ENCODE results near the gene CCDC73. TPM values are rescaled to one million over a fixed set of nuclear protein-coding genes. Genes with fewer than 3 reads are reported as not detected.

Gene CCDC73
- total and polyA plus RNA-seq, 2 donors, result 0.05 TPM; not detected in 1

DNA sequence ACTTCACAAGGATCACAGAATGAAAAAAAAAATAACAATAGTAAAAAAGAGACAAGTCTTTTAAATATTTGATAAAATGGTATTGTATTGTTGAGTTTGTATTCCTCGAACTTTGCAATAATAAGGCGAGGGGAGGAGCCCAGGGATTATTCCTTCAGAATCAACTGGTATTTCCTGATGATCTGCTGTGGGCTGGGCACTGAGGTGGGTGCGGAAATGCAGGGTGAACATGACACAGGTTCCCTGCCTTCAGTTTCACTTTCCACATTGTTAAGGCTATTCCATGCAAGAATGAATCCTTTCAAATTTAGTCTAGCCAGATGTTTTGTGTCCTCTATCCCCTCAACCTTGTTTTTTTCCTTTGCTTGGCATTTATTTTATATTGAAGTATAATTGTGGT, 212.9 kb downstream of the CCDC73 start:
- Histone ChIP-seq H3K4me3 (ENCODE audit: low read depth, low read length) (no peak overlapping the region), H3K36me3 (ENCODE audit: insufficient read depth) (no peaks in the 10 kb centered on the region), H3K4me1 (ENCODE audit: insufficient read depth) (no peaks in the 10 kb centered on the region), H3K27ac (ENCODE audit: low read depth) (no peak overlapping the region)
- 82% methylated on average over 3 of the region's 3 CpGs for WGBS
- no peak for DNase-seq (ENCODE audit: extremely low spot score)

DNA sequence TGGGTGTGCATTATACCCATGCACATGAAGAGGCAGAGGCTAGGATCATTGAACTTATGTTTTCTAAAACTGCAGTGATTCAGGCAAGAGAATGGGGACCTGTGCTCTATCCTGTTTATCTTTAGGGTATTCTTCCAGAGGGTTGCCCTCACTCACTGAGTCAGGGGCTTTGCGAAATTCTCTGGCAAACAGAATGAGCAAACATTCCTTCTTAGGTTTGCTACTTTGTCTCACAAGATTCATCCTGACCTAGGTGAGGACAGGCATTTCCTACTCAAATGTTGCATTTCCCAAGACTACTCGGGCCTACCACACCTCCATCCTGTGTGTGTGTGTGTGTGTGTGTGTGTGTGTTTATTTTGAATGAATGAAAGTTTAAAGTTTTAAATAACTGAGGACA, 213.5 kb downstream of the CCDC73 start:
- H3K27ac ChIP-seq (ENCODE audit: low read depth), result no peak overlapping the region
- H3K36me3 ChIP-seq (ENCODE audit: insufficient read depth), result no peaks in the 10 kb centered on the region
- WGBS, result 60% methylated on average over 2 of the region's 2 CpGs
- H3K4me1 ChIP-seq (ENCODE audit: insufficient read depth), result no peaks in the 10 kb centered on the region
- DNase-seq (ENCODE audit: extremely low spot score), result no peak
- no peak overlapping the region for H3K4me3 ChIP-seq (ENCODE audit: low read depth, low read length)

DNA sequence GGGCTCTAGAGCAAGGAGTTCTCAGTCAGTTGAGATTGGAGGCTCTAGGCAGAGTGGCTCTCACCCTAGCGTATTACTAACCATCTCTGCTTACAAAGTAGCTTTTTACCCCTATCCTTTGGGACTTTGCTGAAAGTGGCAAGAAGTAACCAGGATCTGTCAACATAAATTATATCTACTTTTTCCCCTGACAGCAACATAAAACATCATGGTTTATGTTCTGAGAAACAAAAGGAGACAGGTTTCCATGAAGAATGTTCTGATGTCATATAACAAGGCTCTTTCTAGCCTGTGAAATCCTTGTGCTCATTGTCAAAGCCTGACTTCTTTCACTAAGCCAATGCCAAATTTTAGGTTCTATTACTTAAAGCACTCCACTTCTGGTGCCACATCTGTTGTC, 218.0 kb downstream of the CCDC73 start:
- Histone ChIP-seq H3K27ac (ENCODE audit: low read depth) (no peak overlapping the region), H3K4me3 (ENCODE audit: low read depth, low read length) (no peak overlapping the region), H3K4me1 (ENCODE audit: insufficient read depth) (no peaks in the 10 kb centered on the region), H3K36me3 (ENCODE audit: insufficient read depth) (no peaks in the 10 kb centered on the region)
- 95% methylated on average over 1 of the region's 1 CpG for WGBS
- DNase-seq (ENCODE audit: extremely low spot score), result no peak

DNA sequence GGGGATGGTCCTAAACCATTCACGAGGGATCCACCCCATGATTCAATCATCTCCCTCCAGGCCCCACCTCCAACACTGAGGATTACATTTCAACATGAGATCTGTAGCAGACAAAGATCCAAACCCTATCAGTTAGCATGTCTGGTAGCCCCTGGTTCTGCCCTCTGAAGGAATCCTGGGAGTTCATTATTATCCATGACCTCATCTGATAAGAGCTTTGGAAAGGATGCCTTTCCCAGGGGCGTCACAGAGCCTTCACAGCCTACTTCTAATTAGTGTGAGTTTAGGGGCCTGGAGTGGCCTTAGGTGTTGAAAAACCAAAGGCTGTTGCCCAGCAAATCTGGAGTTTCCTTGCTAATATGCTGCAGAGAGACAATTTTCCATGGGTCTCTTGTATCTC, 219.4 kb downstream of the CCDC73 start:
- DNase-seq (ENCODE audit: extremely low spot score), result no peak
- WGBS, result 55% methylated on average over 2 of the region's 2 CpGs
- H3K4me3 ChIP-seq (ENCODE audit: low read depth, low read length), result no peak overlapping the region
- H3K27ac ChIP-seq (ENCODE audit: low read depth), result no peak overlapping the region
- no peaks in the 10 kb centered on the region for H3K36me3 ChIP-seq (ENCODE audit: insufficient read depth)
- no peaks in the 10 kb centered on the region for H3K4me1 ChIP-seq (ENCODE audit: insufficient read depth)

DNA sequence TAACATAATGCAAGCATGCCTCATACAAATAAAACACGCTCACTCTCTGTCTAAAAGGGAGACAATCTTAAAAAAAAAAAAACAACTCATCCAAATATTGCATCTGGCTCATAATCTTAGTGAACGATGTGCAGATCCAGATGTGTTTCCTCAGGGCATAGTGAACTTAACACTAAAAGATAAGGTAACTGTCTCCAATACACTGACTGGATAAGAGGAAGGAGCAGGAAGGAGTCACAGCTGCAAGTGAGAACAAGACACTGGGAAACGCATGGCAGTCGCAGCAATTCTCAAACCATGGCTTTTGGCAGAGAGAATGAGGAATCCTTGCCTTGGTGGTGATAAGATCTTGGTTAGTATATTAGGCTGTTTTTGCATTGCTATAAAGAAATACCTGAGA, 220.0 kb downstream of the CCDC73 start:
- no peak for DNase-seq (ENCODE audit: extremely low spot score)
- 43% methylated on average over 4 of the region's 4 CpGs for WGBS
- Histone ChIP-seq H3K36me3 (ENCODE audit: insufficient read depth) (no peaks in the 10 kb centered on the region), H3K27ac (ENCODE audit: low read depth) (no peak overlapping the region), H3K4me1 (ENCODE audit: insufficient read depth) (no peaks in the 10 kb centered on the region), H3K4me3 (ENCODE audit: low read depth, low read length) (no peak overlapping the region)

DNA sequence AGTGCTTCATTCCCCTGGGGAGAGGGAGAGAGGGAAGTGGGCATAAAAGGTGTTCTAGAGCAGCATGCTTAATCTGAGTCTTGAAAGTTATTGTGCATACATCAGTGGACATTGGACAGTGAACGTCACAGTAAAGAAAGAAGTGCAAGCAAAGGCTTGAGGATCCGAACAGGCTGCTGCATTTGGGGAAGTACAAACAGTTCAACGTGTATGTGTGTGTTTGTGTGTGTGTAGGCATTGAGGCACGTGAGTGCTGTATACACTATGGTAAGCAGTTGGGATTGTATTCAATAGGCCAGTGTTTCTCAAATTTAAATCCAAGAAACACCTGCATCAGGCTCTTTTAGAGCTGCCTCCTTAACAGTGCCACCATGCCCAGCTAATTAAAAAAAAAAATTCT, 221.2 kb downstream of the CCDC73 start:
- Histone ChIP-seq H3K36me3 (ENCODE audit: insufficient read depth) (no peaks in the 10 kb centered on the region), H3K4me3 (ENCODE audit: low read depth, low read length) (no peak overlapping the region), H3K27ac (ENCODE audit: low read depth) (no peak overlapping the region), H3K4me1 (ENCODE audit: insufficient read depth) (no peaks in the 10 kb centered on the region)
- DNase-seq (ENCODE audit: extremely low spot score), result no peak
- WGBS, result 74% methylated on average over 4 of the region's 4 CpGs

DNA sequence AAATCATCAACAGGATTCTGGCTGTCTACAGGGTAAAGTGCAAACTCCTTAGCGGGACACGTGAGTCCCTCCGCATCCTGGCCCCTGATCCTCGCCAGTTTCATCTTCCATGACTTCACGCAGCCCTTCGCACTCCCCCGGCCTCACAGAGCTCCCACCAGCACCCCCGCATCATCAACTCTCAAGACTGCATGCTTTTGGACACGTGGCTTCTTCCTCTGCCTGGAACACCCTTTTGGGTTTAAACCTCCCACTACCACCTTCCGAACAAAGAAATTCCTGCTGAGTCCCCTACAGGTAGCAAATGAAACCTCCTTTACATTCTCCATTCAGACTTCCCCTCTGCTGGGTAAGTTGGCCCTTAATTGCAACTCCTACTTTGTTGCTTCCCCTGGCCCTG, 223.4 kb downstream of the CCDC73 start:
- DNase-seq (ENCODE audit: extremely low spot score), result no peak
- 23% methylated on average over 10 of the region's 10 CpGs for WGBS

DNA sequence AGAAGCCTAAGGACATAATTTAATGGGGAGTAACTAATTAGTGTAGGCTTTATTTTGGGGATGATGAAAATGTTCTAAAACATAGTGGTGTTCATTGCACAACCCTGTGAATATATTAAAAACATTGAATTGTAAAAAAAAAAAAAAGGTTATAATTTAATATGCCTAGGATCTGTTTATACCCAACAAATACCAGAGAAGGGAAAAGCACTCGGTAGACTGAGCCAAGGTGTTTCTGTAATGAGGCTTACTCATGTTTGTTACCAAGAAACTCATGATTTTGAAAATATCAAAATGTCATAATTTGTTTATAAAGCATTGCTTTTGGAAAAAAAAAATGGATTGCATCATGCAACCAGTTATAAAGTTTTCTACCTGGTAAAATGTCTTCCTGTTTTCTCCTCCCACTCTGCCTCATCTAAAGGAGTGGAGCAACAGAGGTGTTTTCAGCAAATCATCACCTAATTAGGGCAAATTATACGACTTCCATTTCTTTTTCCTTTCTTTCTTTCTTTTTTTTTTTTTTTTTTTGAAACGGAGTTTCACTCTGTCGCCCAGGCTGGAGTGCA, 225.1 kb downstream of the CCDC73 start:
- Histone ChIP-seq H3K4me3 (ENCODE audit: low read depth, low read length) (no peak overlapping the region), H3K27ac (ENCODE audit: low read depth) (no peak overlapping the region), H3K36me3 (ENCODE audit: insufficient read depth) (no peaks in the 10 kb centered on the region), H3K4me1 (ENCODE audit: insufficient read depth) (no peaks in the 10 kb centered on the region)
- 53% methylated on average over 4 of the region's 4 CpGs for WGBS
- DNase-seq (ENCODE audit: extremely low spot score), result no peak

More for the DNA sequence above, 223.4 kb downstream of the CCDC73 start:
- Histone ChIP-seq H3K36me3 (ENCODE audit: insufficient read depth) (no peaks in the 10 kb centered on the region), H3K4me3 (ENCODE audit: low read depth, low read length) (no peak overlapping the region), H3K27ac (ENCODE audit: low read depth) (no peak overlapping the region), H3K4me1 (ENCODE audit: insufficient read depth) (no peaks in the 10 kb centered on the region)

DNA sequence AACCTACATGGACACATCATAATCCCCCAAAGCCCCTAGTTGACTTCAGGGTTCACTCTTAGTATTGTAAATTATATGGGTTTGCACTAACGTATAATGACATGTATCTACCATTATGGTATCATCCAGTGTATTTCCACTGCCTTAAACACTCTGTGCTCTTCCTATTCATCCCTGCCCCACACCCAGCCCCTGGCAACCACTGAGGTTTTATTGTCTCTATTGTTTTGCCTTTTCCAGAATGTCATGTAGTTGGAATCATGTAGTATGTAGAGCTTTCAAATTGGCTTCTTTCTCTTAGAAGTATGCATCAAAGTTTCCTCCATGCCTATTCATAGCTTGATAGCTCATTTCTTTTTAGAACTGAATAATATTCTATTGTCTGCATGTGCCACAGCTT, 227.3 kb downstream of the CCDC73 start:
- no peak for DNase-seq (ENCODE audit: extremely low spot score)
- 73% methylated on average over 1 of the region's 1 CpG for WGBS
- Histone ChIP-seq H3K27ac (ENCODE audit: low read depth) (no peak overlapping the region), H3K4me3 (ENCODE audit: low read depth, low read length) (no peak overlapping the region), H3K4me1 (ENCODE audit: insufficient read depth) (no peaks in the 10 kb centered on the region), H3K36me3 (ENCODE audit: insufficient read depth) (no peaks in the 10 kb centered on the region)

DNA sequence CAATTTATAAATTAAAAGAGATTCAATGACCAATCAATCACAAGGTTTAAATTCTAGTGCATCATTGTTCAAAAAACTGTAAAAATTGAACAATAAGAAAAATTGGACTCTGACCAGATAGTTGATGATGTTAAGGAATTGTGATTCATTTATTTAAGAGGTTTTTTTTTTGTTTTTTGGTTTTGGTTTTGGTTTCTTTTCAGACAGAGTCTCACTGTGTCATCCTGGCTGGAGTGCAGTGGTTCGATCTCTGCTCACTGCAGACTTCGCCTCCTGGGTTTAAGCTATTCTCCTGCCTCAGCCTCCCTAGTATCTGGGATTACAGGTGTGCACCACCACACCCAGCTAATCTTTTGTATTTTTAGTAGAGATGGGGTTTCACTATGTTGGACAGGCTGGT, 227.9 kb downstream of the CCDC73 start:
- 98% methylated on average over 2 of the region's 2 CpGs for WGBS
- no peak for DNase-seq (ENCODE audit: extremely low spot score)
- Histone ChIP-seq H3K4me1 (ENCODE audit: insufficient read depth) (no peaks in the 10 kb centered on the region), H3K36me3 (ENCODE audit: insufficient read depth) (no peaks in the 10 kb centered on the region), H3K4me3 (ENCODE audit: low read depth, low read length) (no peak overlapping the region), H3K27ac (ENCODE audit: low read depth) (no peak overlapping the region)

DNA sequence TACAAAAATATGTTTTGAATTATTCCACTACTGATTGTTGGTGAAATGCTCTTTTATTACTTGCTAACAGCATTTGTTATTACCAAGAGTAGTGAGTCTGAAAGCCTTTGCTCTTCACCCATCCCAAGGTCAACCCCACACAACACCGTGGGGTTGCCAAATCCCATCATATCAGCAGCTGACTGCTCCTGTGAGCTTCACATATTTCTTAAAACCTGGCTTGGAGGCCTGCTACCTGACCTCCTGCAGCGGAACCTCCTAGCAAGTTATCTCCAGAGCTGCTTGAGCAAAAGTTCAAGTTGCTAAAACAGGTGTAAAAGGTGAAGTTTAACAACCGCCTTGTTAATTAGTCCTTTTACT, 230.9 kb downstream of the CCDC73 start:
- WGBS, result 62% methylated on average over 3 of the region's 3 CpGs
- Histone ChIP-seq H3K4me1 (ENCODE audit: insufficient read depth) (no peaks in the 10 kb centered on the region), H3K27ac (ENCODE audit: low read depth) (no peak overlapping the region), H3K36me3 (ENCODE audit: insufficient read depth) (no peaks in the 10 kb centered on the region), H3K4me3 (ENCODE audit: low read depth, low read length) (no peak overlapping the region)
- no peak for DNase-seq (ENCODE audit: extremely low spot score)

DNA sequence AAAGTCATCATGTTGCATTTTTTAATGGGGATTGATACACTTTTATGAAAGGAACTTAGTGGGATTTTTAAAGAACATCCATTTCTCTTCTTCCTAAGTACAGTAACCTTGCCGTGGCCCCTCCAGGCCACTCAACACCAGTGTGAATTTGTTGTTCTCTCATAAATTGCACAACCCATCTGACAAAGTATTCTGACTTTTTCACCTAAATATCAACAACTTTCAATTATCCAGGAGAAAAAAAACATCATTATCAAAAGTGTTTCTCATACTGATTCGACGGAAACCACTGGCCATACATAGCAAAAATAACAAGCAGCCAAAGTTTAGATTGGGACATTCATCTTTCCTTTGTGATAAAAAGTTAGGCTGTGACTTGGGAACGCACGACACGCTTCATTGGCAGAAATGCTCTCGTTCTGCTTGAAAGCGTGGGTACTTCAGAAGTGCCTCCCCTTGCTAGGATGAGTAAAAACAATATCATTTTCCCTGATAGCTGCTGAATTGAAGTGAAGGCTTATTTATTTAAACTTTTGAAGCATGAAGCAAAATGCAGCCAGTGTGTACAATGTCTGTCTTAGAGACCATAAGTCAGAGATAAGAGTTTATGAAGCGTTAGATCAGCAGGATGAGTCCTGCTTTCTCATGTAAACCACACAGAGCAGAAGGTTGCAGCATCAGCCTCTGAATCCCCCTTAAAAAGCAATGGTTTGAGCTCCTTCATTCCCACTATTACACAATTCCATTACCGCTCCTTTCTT, 231.4 kb downstream of the CCDC73 start:
- Histone ChIP-seq H3K27ac (ENCODE audit: low read depth) (no peak overlapping the region), H3K4me1 (ENCODE audit: insufficient read depth) (no peaks in the 10 kb centered on the region), H3K36me3 (ENCODE audit: insufficient read depth) (no peaks in the 10 kb centered on the region), H3K4me3 (ENCODE audit: low read depth, low read length) (no peak overlapping the region)
- DNase-seq (ENCODE audit: extremely low spot score), result no peak
- WGBS, result 29% methylated on average over 10 of the region's 10 CpGs

DNA sequence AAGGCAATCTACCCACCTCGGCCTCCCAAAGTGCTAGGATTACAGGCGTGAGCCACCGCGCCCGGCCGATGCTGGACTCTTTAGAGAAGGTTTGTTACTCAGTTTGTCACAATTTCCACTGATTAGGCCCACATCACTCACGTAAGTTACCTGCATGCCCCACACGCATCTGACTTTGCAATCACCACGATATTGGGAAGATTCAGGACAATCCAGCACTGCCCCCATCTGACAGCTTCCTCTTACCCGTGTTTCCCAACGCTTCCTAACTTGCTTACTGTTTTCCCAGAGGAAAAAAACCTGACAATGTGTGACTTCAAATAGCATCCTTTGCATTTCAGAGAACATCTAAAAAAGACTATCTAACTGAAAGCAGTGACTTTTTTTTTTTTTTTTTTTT, 232.6 kb downstream of the CCDC73 start:
- no peak for DNase-seq (ENCODE audit: extremely low spot score)

DNA sequence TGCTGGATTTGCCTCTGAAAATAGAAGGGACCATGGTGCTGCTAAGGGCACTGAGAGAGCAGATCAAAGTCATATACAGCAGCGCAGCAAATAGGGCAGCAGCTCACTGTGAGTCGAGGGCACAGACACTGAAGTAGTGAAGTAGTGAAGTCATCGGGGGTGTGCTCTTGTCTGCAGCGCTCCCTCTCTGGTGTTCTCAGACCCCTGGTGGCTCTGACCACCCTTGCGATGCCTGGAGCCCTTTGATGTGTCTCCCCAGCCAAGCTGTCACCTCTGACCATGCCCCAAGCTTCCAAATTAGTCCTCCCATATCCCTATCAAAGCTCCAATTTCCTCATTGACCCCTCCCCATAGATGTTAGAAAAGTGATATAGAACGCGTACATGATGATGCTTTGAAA, 238.6 kb downstream of the CCDC73 start:
- 81% methylated on average over 7 of the region's 7 CpGs for WGBS
- Histone ChIP-seq H3K4me3 (ENCODE audit: low read depth, low read length) (no peak overlapping the region), H3K27ac (ENCODE audit: low read depth) (no peak overlapping the region), H3K36me3 (ENCODE audit: insufficient read depth) (no peaks in the 10 kb centered on the region), H3K4me1 (ENCODE audit: insufficient read depth) (no peaks in the 10 kb centered on the region)
- no peak for DNase-seq (ENCODE audit: extremely low spot score)

More for the DNA sequence above, 232.6 kb downstream of the CCDC73 start:
- no peaks in the 10 kb centered on the region for H3K4me1 ChIP-seq (ENCODE audit: insufficient read depth)
- H3K36me3 ChIP-seq (ENCODE audit: insufficient read depth), result no peaks in the 10 kb centered on the region
- 93% methylated on average over 11 of the region's 11 CpGs for WGBS
- no peak overlapping the region for H3K4me3 ChIP-seq (ENCODE audit: low read depth, low read length)
- no peak overlapping the region for H3K27ac ChIP-seq (ENCODE audit: low read depth)
